Peyer's patch (tissue), 4 donors: Measurements from ENCODE around the gene SARNP. TPM values are rescaled to one million over a fixed set of nuclear protein-coding genes. Genes with fewer than 3 reads are reported as not detected.

ENCODE experiments used
- DNase-seq, 3 donors: peaks; one replicate each; pipeline ENCODE4 v3.0.0-alpha.2; 2017 to 2019
- H3K27ac ChIP-seq, 4 donors: fragments of 200-600 bp; sonication (generic); one replicate each; pipeline ENCODE4 v1.5.1; 2016 to 2019
- H3K27me3 ChIP-seq, 2 donors: fragments of 200-600 bp; sonication (generic); one replicate each; pipeline ENCODE4 v1.5.1; 2019
- H3K36me3 ChIP-seq, 3 donors: fragments of 200-600 bp; sonication (generic); one replicate each; pipeline ENCODE4 v1.5.1; 2016 to 2019
- H3K4me1 ChIP-seq, 4 donors: fragments of 200-600 bp; sonication (generic); one replicate each; pipeline ENCODE4 v1.5.1; 2016 to 2019
- H3K4me3 ChIP-seq, 4 donors: fragments of 200-600 bp; sonication (generic); 1 replicate in 3 of 4; 2 replicates in 1 of 4; pipeline ENCODE4 v1.5.1; 2016 to 2019; ENCODE audit warnings: mild to moderate bottlenecking in 1 of 4
- H3K9me3 ChIP-seq, 4 donors: fragments of 200-600 bp; sonication (generic); one replicate each; pipeline ENCODE4 v1.5.1; 2016 to 2019; ENCODE audit warnings: mild to moderate bottlenecking in 1 of 4
- POLR2A ChIP-seq, 2 donors: fragments of 450-650 bp; IDR thresholded peaks; one replicate each; pipeline ENCODE4 v1.5.1; 2017; ENCODE audit warnings: antibody characterized with exemption in 2 of 2, mild to moderate bottlenecking in 2 of 2, moderate library complexity in 2 of 2
- total RNA-seq, 4 donors: library from RNA; depleted of rRNA; stranded (reverse); fragments of >200 nt; gene quantifications; one replicate each; pipeline ENCODE4 v1.1.0, GENCODE V29; 2016
- TF ChIP-seq, protein P1 (sequence below), 6 experiments: fragments of 450-650 bp in 4 of 6; fragments of 200-600 bp in 2 of 6; sonication (generic) in 1 of 6; IDR thresholded peaks; one replicate each; pipeline ENCODE4 v1.5.1; 2017 to 2019; ENCODE audit warnings: antibody characterized with exemption in 6 of 6, mild to moderate bottlenecking in 3 of 6, moderate library complexity in 1 of 6

The SARNP gene
- total RNA-seq, 4 donors from 2014 or later = 21.9 to 60.2 (median 44.9) TPM

DNA sequence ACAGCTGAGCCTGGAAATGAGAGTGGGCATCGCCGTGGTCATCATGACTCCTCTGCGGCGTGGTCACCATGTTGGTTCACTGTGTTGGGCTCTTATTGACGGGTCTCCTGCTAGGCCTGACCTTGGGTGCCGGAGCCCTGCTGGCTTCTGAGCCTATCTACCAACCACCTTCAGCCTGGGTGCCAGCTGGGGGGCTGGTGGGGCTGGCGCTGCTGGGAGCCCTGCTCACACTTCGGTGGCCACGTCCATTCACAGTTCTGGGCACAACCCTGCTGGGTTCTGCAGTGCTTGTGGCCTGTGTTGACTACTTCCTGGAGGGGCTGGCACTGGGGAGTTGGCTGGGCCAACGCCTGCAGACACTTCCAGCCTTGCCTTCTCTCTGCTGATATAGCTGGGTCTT is 15.5 kb upstream of the SARNP start:
- no peak for DNase-seq
- Histone ChIP-seq H3K36me3 (no peaks in the 10 kb centered on the region), H3K27ac (no peak overlapping the region), H3K4me3 (no peak overlapping the region), H3K9me3 (no peaks in the 10 kb centered on the region), H3K27me3 (no peaks in the 10 kb centered on the region), H3K4me1 (peaks cover 0 to 16% (median 5%) of the 10 kb centered on the region in 4 donors)
- no peak for TF ChIP-seq POLR2A (IDR thresholded peaks at IDR 0.05)
- TF ChIP-seq, protein P1, sequence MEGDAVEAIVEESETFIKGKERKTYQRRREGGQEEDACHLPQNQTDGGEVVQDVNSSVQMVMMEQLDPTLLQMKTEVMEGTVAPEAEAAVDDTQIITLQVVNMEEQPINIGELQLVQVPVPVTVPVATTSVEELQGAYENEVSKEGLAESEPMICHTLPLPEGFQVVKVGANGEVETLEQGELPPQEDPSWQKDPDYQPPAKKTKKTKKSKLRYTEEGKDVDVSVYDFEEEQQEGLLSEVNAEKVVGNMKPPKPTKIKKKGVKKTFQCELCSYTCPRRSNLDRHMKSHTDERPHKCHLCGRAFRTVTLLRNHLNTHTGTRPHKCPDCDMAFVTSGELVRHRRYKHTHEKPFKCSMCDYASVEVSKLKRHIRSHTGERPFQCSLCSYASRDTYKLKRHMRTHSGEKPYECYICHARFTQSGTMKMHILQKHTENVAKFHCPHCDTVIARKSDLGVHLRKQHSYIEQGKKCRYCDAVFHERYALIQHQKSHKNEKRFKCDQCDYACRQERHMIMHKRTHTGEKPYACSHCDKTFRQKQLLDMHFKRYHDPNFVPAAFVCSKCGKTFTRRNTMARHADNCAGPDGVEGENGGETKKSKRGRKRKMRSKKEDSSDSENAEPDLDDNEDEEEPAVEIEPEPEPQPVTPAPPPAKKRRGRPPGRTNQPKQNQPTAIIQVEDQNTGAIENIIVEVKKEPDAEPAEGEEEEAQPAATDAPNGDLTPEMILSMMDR (IDR thresholded peaks at IDR 0.05) = no peak

DNA sequence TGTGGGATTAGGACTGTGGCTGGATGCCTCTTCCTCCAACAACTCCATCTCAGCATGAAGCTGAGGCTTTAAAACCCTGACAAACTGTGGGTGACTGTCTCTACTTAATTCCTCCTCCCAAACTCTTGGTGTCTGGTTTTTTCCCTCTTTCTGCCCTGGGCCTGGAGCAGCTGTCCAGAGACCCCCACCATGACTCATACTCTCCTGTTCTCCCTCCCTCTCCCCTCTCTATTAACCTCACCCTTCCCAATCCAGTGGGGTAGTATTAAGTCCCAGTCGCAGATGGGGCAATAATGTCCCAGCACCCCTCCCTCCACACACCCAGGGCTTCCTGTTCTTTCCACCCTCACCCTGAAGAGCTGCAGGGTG is 13.9 kb upstream of the SARNP start:
- Histone ChIP-seq H3K27me3 (no peaks in the 10 kb centered on the region), H3K27ac (peak overlapping the region; percentile 87 to 93 (median 90)), H3K4me3 (peak overlapping the region; percentile 75 to 93 (median 86)), H3K36me3 (no peaks in the 10 kb centered on the region), H3K4me1 (peaks cover 0 to 31% (median 13%) of the 10 kb centered on the region in 4 donors), H3K9me3 (no peaks in the 10 kb centered on the region)
- no peak for TF ChIP-seq POLR2A (IDR thresholded peaks at IDR 0.05)
- TF ChIP-seq, protein P1 (IDR thresholded peaks at IDR 0.05) = no peak
- peak in 1 of 3 donors; percentile 47 for DNase-seq

DNA sequence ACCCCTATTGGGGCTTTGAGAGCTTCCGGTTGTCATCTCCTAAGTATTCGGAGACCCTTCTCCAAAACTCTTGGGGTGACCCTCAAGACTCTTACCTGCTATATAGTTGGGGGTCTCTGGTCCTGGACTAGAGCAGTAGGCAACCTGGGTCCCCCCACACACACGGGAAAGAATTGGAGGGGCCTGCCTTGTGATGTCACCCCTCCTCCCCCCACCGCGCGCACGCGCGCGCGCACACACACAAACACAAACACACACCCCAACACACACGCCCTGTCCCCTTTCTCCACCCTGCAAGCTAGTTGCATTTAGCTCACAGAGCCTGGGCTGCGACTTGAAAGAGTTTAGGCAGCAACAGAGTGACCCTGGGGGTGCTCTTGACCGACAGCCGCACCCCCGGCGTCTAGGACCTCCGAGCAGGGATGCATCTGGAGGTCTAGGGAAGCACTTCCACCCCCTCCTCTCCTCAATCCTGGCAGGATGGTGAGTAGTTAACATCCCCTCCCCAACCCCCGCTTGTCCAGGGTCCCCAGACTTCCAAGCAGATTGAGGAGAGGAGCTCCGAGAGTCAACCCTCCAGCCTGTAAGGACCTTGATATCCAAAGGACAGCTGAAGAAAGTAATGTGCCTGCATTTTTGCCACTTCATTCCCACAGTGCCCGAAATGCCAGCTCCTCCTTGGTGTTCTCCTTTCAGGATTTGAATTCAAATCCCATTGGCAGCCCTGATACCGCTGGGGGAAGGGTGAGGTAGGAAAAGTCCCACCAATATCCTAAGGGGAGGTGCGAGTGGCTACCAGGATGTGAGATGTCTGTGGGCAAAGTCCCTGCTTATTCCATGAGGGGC is 13.3 kb upstream of the SARNP start:
- DNase-seq = peak; percentile 49 to 84 (median 80)
- Histone ChIP-seq H3K36me3 (no peaks in the 10 kb centered on the region), H3K27me3 (no peaks in the 10 kb centered on the region), H3K27ac (peak overlapping the region; percentile 87 to 93 (median 90)), H3K4me3 (peak overlapping the region; percentile 75 to 93 (median 86)), H3K9me3 (no peaks in the 10 kb centered on the region), H3K4me1 (peaks cover 0 to 37% (median 13%) of the 10 kb centered on the region in 4 donors)
- TF ChIP-seq, protein P1 (IDR thresholded peaks at IDR 0.05) = no peak
- TF ChIP-seq POLR2A (IDR thresholded peaks at IDR 0.05) = peak; percentile 7 to 47

DNA sequence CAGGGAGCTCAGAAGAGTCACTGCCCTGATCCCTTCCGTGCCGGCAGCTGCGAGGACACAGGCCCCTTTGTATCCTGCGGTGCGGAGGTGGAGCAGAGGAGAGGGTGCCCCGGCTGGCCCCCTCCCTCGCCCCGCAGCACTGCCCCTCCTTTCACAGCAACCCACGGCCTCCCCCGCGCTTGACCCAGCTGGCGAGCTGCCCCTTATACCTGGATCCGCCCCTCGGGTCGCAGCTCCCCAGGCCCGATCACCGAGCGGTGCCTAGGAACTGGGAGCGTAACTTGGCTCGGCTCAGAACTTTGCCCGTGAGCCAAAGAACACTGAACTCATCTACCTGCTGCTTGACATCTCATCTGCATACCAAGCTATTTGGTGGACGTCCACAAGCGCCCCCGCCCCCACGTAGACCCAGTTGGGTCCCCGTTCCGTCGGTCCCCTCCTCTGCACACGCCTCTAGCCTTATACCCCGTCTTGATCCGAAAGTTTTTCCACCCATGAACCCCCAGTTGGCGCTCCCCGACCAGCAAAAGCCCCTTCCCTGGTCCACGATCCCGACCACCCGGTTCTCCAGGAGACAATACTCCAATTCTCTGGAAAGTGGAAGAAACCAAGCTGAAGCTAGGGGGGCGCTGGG is 12.6 kb upstream of the SARNP start:
- H3K9me3 ChIP-seq = no peaks in the 10 kb centered on the region
- H3K27me3 ChIP-seq = no peaks in the 10 kb centered on the region
- peak in 2 of 3 donors; percentile 36 to 73 for DNase-seq
- H3K4me1 ChIP-seq = peaks cover 0 to 41% (median 13%) of the 10 kb centered on the region in 4 donors
- peak overlapping the region; percentile 87 to 93 (median 90) for H3K27ac ChIP-seq
- no peaks in the 10 kb centered on the region for H3K36me3 ChIP-seq
- TF ChIP-seq, protein P1 (IDR thresholded peaks at IDR 0.05) = no peak
- peak in 1 of 2 donors; percentile 4 for TF ChIP-seq POLR2A (IDR thresholded peaks at IDR 0.05)
- peak overlapping the region; percentile 75 to 93 (median 86) for H3K4me3 ChIP-seq

DNA sequence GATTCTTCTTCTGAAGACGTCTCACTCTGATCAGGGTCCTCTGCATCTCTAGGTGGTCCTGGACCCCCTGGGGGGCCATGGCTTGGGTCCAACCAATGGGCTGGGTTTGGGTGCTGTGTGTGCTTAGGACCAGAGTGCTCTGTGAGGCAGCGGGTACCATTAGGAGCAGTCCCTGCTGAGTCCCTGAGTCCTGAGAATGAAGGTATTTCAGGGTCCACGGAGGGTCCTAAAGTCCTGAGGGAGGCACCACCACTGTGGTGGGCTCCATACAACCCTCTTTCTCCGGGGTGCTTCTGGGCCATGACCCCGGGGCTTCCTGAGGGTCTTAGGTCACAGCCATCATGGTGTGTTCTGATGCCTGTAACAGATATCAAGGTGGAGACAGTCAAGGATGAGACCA is 10.8 kb upstream of the SARNP start:
- peak in 1 of 3 donors; percentile 44 for DNase-seq
- Histone ChIP-seq H3K4me3 (peak overlapping the region in 2 of 4 donors; percentile 75 to 84), H3K4me1 (peaks cover 0 to 56% (median 13%) of the 10 kb centered on the region in 4 donors), H3K9me3 (no peaks in the 10 kb centered on the region), H3K36me3 (no peaks in the 10 kb centered on the region), H3K27ac (peak overlapping the region; percentile 84 to 93 (median 88)), H3K27me3 (no peaks in the 10 kb centered on the region)
- TF ChIP-seq, protein P1 (IDR thresholded peaks at IDR 0.05) = no peak
- no peak for TF ChIP-seq POLR2A (IDR thresholded peaks at IDR 0.05)
